CD4-positive, alpha-beta T cell treated with Interleukin-4 for 4 hours (primary cell): ENCODE measurements around the gene SUFU.
A peak's percentile ranks its signal among the peaks of the same experiment; 100 is the strongest.

Source experiments
- DNase-seq: peaks from one replicate; pipeline ENCODE4 v3.0.0-alpha.2; 2020

The SUFU gene

DNA sequence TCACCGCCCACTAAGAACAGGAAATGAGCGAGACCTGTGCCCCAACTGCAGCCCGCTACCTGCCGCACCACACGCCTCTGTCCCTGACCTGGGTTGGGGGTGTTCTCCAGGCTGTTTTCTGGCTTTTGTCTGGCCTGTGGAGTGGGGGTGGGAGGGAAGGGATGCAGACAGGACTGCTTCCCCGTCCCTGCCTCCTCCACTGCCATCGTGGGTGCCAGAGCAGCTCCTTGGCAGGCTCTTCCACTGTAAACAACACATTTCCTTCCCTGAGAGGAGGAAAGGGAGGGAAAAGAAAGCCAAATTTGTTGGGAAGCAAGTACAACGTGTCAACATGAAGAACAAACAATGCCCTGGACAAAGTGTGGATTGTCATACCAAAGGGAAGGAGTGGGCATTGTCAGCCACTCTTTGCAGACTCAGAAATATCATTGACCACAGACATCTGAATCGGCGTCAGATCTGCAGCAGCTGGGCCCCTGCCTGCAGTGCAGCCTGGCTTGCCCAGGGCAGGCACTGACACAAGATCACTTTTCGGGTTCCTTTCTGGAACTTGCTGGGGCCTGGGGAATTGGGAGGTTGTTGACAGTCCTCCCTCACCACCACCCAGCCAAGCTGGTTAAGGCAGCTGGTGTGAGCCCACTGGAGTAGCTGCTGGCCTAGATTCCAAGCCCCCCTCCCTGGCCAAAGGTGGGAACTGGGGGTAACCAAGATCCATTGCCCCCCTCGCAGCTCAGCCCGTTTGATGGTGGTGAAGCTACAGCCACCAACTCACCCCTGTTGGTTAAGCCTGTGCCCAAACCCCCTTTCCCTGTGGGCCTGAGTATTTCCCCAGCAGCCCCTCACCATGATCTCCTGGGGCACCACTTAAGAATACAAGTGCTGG is 117.9 kb downstream of the SUFU start:
- no peak for DNase-seq

DNA sequence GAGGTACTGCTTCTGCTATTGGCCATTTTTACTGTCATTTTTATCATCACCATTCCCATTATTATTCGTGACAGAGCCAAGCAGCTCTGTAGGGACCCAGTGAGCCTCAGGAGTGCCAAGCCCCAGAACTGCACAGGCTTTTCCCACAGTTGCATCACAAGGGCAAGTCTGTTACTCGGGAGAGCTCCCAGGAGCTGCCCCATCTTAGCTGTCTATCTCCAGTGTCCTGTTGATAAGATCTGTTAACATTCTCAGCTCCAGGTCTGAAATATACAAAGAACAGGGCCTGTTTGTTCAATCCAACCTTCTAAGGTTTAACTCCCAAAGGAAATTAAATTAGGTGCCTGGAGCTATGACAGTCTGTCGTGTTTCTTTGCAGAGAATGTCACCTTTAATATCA is 120.3 kb downstream of the SUFU start:
- DNase-seq: no peak

DNA sequence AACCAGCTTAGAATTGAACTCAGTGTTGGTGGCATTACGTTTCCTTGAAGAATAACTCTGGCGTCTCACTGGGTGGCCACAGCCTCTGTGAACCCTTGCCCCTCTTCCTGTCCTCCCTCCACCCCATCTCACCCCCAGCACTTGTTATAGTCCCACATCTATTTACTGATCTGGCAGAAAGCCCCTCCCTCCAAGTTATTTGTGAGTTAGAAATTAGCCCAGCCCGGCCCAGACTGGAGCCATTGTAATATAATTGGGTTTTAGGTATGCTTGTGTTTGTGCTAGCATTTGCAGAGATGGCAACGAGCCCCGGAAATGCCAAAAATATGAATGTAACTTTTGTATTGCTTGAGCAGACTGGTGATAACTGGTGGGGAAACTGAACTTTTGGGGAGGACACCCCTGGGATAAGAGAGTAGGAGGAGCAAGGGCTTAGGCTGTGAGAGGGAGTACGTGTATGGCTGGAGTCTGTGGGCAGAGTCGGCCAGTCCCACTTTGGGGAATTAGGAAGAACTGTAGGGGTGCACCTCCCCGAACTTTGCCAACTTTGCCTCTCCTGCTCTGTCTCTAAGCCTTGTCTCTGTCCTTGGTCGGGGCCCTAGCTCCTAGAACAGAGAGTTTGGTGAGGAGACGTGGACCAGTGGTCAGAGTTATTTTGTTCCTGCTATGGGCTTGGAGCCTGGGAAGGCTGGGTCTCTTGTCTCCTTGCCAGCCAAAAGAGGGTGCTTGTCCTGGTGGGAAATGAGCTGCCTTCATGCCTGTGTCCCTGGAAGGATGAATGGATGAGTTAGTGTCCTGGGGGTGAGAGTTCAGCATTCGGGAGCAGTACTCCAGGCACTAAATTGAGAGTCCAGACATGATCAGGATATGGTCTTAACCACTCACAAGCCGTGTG is 121.2 kb downstream of the SUFU start:
- no peak for DNase-seq

DNA sequence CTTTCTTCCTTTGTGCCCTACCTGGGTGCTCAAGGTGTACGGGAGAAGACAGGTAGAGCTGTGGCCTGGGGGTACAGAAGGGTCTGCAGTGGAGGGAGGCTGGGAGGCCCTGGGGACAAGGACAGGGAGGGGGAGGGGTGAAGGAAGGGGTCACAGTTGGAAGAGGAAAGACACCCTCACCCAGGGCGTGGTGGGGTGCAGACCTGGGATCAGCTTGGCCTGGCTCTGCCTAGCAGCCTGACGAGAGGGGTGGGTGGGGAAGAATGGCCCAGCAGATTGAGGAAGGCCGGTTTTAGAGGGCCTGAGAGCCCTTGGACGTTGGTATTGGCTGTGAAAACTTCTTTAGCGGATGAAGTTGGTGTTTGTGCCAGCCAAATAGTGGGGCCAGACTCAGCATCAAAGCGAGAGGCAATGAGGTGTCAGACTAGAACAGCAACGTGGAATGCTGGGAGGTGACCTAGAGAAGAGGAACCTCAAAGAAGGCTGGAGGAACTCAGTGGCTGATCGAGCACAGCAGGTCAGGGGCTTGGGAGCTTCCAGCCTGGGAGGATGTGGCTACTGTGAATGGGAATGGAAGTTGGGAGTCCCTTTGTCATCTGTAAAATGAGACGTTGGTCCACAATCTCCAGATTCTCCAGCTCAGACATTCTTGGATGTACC is 122.4 kb downstream of the SUFU start:
- no peak for DNase-seq

DNA sequence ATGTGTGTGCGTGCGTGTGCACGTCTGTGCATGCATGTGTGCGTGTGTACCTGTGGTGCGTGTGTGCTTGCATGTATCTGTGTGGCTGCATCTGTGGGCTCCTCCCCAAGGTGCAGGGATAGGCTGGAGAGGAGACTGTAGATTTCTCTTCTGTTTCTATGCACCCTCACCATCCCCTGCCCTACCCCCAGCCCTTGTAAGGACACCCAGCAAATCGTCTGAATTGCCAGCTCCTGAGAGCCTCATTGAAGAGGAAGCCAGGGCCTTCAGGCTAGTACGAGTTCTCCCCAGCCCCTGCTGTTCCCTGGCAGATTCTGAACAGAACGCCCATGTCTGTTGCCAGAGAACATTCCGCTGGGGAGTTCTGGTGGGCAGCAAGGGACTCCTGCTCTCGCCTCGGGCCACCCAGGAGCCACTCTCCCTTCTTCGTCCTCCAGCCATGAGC is 123.5 kb downstream of the SUFU start:
- no peak for DNase-seq

DNA sequence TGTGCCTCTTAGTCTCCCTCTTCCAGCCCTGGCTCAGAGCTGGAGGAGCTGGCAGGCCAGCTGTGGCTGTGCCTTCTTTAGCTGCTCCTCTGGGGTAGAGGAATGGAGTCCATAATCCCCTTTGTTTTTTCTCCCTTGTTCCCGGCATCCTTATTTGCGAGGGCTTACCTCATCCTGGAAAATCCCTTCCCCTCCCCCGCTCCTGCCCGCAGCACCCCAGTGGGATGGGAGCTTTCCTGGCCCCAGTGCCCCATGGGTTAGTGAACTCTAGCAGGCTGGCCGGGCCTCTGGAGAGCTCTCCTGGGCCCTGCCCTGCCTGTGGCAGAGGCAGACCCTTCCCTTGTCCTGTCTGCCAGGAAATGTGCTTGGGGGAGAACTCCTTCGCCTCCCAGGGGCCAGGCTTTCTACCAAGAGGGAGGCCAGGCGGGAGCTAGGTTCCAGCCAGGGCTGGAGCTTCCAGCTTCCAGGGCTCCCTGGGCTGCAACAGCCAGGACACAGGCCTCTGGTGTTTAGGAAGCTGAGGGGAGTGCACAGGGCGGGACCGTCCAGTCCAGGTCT is 124.0 kb downstream of the SUFU start:
- no peak for DNase-seq

DNA sequence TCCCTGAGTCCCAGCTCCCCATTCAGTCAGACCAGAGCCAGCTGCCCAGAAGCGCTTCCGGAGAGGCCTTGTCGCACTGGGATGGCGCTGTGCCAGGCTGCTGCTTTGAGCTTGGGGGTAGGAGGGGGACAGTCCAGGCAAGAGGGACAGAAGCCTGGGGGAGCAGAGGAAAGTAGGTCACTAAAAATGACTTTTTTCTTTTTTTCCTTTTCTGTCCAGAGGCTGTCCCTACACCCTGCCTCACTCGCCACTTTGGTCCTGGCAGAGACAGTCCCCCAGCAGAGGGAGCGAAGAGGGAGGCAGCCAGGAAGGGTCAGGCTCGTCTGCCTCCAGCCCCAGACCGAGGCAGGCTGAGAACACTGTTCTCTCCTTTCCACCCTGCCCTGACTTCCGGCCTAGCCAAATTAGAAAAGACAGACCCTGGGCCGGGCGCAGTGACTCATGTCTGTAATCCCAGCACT is 124.7 kb downstream of the SUFU start:
- no peak for DNase-seq

DNA sequence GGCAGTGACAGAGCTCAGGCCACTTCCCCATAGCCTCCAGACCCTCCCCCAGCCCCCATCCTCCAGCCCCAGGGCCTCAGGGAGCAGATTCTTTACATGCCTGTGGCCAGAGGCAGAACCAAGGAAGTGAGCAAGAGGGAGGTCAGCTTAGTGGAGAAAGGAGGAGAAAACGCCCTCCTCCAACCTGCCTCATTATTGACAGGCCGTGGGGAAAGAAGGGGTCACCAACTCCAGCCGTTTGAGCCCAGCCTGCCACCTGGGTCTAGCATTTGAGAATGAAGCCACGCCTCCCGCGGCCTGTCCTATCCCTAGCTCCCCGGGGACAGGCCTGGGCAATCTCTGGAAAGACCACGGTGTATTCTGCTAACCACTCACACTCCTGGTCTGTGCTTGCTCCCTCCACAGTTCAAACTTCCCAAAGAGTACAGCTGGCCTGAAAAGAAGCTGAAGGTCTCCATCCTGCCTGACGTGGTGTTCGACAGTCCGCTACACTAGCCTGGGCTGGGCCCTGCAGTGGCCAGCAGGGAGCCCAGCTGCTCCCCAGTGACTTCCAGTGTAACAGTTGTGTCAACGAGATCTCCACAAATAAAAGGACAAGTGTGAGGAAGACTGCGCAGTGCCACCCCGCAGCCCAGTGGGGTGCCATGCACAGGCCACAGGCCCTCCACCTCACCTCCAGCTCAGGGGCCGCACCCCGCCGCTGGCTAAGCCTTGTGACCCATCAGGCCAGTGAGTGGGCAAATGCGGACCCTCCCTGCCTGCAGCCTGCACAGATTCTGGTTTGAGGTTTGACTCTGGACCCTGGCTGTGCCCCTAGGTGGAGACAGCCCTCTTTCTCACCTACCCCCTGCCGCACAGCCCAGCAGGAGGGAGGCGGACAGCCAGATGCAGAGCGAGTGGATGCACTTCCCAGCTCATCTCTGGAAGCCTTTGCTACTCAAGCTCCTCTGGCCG is 126.2 kb downstream of the SUFU start:
- DNase-seq: no peak

DNA sequence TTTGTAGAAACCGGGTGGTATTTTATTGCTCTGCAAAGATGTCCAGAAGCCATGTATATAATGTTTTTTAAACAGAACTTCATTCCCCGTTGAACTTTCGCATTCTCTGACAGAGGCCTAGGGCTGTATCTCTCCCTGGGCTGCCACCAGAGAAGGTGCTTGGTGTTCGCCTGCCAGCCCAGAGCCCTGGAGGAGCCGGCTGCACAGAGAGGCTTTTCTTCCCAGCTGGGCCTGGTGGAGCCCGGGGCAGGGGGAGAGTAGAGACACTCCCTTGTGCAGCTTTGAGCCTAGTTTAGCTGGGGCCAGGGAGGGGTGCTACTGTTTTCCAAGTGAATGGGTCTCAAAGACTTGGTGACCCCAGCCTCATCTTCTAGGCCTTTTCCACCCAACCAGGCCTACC is 126.9 kb downstream of the SUFU start:
- no peak for DNase-seq

DNA sequence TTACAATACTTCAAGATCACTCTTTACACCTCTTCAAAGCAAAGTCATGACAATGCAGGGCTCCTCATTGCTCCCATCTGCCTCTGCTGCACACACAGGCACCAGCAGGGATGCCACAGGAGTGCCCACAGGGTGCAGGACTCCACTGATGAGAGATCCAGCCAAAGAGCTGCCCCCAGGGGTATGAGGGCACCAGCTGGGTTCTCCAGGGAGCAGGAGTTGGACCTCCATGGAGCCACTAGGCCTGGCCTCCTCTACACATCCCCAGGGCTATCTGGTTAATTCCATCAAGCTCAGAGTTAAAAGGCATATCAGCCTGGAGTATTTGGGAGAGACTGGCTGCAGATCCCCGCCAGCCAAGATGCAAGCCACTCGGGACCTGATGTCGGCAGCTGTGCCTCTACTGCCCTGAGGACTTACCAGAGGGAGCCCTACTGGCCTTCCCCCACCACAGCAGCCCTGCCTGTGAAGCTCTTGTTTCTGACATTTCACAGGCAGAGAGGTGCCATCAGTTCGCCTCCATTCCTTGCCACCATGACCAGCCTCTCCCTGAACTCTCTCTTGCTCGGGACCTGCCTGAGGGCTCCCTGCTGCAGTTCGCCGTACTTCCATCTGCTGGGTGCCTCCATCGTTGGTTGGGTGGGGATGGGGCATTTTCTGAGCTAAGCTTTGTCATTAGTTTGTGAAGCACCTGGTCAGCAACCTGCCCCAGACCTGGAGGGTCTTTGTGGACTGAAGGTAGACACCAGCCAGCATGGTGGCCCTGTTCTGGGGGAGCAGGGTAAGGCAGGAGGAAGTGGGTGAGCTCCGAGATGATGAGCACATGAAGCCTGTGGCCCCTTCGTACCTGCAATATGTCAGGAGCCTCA is 128.0 kb downstream of the SUFU start:
- DNase-seq: no peak

DNA sequence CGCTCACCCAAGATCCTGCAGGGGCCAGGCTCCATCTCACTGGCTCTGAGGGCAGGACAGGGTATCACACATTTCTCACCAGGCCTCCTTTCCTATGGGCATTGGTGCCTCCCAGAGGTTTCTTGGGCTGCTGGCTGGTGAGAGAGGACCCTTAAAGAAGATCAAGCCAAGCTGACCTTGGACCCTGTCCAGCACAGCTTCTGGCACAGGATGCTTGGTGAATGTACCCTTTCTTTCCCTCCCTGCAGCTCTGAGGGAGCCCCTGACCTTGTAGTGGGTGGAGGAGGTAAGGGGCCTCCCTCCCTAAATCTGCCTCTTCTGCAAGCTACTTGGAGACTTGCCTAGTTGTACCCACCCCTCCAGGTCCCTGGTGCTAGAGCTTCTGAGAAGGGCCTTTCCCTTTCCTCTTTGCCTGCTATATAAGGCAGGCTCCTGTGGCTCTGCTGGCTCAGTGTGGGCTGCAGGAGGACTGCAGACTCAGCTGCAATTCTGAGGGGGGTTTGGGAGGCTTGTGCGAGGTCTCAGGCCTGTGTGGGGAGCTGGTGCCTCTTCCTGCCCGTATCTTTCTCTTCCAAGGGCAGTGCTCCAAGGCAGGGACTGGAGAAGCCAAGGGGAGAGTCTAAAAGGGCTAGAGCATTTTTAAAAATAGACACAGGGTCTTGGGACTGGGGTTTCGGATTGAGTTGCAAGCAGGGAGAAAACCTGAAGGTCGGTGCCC is 128.8 kb downstream of the SUFU start:
- no peak for DNase-seq

DNA sequence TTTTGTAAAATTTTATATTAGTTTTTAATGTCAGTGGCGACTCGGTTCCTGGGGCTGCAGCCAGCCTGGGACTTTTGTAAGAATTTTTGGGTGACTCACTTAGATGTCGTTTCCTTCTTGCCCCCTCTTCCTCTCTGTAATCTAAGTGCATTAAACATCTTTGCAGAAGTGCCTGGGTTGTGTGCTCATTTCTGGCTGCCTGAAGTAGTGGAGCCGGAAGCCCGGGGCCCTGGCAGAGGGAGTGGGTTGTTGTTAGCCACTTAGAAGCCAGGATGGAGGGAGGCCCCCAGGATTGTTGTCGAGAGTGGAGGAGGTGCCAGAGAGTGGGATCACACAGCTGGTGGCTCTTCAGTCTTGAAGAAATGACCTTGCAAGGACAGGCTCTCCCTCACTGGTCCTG is 129.5 kb downstream of the SUFU start:
- peak; percentile 56 for DNase-seq

DNA sequence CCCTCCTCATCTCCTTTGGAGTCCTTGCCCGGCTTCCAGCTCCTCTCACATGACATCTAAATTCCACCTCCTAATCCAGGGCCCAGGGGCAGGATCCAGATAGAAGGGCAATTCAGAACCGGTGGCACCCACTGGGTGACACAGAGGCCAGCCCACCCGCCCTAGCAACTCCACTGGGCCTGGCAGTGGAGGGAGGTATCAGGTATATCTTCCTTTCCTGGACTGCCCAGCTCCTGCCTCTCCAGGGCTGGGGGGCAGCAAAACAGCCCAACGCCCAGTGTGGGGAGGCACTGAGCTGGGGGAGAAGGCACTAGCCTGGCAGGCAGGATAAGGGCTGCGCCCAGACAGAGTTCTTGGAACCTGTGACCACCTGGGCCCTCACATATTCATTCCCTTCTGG is 130.1 kb downstream of the SUFU start:
- no peak for DNase-seq

DNA sequence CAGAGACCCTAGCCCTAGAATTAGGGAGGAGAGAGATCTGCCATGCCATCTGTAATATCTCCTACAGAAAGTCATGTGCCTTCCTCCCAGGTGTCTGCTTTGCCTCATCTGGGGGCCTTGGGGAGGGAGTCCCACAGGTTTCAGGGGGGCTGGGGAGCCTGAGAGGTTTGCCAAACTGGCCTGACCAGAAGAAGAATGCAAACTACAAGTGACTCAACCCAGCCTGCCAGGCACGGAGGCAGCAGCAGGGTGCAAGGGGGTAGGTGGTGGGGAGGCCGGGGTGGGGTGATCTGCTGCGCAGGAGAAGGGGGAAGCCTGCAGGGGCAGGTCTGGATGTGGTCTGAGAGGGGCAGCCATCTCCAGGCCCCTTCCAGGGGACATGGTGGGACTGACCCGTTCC is 130.9 kb downstream of the SUFU start:
- no peak for DNase-seq

DNA sequence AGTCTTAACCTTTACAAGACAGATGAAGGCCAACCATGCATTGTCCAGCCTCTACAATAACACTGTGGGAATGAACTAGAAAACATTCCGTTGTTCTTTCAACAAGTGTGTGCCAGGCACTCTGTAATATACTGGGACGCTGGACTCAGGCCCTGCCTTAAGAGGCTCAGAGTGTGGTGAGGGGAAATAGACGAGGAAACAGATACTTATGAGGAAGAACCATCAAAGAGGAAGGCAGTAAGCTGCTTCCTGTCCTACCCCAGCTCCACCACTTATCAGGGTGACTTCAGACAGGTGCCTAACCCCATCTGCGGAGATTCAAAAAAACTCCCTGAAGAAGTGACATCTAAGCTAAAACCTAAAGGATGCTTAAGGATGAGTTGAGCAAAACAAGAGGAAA is 131.6 kb downstream of the SUFU start:
- DNase-seq: peak; percentile 50

DNA sequence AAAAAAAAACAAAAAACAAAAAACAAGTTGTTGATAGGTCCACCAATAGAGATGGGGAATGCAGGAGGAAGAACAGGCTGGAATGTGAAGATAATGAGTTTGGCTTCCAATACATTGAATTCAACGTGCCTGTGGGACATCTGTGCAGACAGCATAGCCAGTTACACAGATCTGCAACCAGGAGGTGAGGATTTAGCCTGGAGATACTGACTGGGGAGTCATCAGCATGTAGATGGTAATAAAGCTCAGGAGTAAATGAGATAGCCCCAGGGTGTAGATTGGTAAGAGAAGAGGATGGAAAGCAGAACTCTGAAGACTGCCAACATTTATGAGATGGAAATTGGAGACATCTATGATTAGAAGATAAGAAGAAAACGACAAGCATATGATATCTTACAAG is 135.8 kb downstream of the SUFU start:
- DNase-seq: no peak

DNA sequence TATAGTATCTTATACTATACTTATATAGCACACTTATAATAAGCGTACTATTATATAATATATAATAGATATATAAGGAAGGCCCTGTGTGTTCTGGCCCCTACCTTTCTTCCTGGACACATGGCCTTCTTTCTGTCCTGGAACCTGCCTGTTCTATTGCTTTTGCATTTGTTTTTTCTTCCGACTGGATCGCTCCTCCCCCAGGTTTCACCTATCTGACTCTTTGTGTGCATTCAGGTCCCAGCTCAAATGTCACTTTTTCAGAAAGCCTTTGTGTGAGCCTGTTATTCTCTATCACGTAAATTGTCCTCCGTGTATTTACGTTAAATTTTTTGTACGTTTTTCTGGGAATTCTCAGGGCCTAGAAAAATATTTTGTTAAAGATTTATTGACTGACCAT is 137.6 kb downstream of the SUFU start:
- DNase-seq: no peak

DNA sequence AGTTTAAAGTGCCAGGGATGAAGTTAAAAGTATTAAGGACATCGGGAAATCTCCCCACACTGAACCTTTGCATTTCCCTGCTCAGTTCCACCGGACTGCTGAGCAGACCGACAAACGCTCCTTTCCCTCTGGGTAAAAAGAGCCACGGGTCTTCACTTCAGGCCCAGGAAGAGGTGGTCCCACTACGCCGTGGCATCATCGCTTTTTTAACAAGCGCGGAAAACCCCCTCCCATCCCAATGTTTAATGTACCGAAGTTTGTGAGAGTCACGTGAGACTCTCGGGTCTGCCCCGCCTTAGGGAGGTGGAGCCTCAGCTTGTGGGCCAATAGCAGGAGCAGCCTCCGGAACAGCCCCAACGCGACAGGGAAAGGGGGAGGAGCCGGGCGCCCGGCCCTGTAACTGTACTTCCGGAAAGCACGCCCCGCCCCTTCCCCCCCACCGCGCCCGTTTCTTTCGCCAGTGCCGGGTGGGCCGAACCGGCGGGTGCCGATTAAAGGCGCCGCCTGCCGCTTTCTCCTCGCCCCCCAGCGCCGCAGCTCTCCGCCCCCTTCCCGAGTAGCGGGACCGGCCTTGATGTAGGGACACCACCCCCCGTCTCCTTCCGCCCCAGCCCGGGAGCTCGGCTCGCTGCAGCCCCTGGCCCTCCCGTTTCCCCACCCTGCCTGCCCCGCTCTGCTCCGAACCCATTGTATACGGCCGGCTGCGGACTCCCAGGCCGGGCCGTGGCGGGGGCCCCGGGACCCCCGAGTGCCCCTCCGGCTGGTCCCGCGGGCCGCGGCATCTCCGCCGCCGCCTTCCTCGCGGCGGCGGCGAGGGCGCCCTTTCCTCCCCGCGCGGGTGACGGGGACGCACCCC is 138.3 kb downstream of the SUFU start:
- peak; percentile 98 for DNase-seq

DNA sequence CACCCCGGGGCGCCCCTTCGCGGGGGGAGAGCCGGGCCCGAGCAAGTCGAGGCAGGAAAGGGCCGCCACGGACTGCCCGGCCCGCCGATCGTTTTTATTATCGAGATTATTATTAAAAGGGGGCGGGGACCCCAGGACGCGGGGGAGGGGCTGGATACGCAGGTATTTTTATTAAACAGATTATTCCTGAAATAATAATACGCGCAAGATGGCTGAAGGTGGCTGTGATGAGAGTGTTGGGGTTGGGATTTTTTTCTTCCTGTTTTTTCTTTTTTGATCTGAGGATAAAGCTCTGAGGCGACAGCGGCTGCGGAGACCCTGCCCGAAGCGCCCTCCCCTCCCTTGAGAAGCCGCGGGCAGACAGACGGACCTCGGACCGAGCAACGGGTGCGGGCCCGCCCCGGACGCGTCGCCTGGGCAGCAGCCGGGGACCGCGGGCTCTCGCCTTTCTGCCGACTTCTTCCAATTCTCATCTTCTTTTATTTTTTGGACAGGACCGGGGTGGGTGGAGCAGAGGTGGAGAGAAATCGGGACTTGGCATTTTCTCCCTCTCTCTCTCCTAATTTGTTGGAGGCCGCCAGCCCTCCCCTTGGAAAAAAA is 139.1 kb downstream of the SUFU start:
- DNase-seq: peak; percentile 50
